ENCODE measurements around the gene UNK.
A peak's percentile ranks its signal among the peaks of the same experiment; 100 is the strongest.
"Not testable (repeated sequence)": the region's sequence is repeated elsewhere in the genome, so short reads cannot be mapped to it uniquely, and the experiment has no call there.

The UNK gene

DNA sequence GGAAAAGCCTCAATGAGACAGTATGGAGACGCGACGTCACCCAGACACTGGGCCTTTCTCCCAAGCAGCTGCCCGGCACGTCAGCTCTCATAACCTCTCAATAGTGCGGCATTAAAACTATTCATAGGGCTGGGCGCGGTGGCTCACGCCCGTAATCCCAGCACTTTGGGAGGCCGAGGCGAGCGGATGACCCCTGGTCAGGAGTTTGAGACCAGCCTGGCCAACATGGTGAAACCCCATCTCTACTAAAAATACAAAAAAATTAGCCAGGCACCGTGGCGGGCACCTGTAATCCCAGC is 67.0 kb downstream of the UNK start:
- DNase-seq (ENCODE audit: low spot score), result not testable (repeated sequence)

DNA sequence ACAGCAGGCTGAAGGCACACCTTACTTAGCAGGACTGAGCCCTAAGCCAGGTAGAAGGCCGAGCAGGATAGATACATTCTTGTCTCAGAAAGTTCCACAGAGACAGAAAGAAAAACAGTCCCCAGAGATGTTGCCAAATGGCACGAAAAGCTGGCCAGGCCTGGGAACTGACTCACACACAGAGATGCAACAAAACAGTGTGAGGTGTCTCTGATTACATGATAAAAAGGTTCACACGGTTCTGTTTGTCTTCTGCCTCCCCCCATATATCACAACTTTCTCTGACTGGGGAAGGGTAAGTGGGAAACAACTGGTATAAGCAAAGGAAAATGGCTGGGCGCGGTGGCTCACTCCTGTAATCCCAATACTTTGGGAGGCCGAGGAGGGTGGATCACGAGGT is 68.8 kb downstream of the UNK start:
- no peak for DNase-seq (ENCODE audit: low spot score)

DNA sequence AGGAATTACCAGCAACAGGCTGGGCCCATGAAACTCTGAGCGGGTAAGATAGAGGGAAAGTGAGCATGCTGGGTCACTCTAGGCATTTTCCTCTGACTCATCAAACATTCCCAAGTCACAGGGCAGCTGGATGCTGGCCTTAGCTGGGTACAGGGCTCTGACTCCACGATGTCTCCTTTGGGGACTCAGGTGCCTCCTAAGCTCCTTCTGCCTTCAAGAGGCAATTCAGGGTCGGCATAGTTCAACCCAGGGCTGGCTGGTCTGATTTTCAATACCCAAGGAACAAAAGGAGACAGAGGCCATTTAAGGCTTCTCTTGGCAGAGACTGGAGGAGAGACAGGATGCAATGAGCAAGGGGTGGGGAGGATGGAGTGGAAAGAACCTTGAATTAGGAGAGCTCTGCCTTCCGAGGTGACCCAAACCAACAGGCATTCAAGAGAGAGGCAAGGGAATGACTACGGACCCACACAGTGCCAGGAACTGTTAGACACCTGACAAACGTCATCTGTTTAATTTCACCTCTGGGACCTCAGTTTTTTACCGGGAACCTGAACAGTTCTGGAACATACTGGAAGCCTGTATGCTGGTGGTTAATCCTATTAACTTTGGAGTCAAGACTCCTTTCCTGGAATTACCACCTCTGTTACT is 69.6 kb downstream of the UNK start:
- no peak for DNase-seq (ENCODE audit: low spot score)

DNA sequence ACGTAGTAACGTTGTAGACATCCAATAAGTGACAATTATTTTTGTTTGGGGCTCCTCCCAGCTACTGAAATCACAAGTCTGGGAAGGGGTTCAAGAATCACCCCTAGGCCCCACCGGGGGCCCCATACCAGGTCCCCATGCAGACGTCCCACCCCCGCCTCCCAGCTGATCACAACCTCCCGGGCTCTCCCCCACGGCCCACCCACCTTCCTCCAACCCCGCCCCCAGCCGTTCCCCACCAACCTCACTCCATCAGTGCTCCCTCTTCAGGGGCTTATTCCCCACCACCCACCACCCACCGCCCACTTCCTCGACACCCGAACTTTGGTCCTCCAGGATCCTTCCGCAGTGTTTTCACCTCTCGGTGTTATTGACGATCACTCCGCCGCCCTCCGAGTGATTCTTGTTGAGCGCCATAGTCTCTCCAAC is 70.3 kb downstream of the UNK start:
- DNase-seq (ENCODE audit: low spot score), result no peak

DNA sequence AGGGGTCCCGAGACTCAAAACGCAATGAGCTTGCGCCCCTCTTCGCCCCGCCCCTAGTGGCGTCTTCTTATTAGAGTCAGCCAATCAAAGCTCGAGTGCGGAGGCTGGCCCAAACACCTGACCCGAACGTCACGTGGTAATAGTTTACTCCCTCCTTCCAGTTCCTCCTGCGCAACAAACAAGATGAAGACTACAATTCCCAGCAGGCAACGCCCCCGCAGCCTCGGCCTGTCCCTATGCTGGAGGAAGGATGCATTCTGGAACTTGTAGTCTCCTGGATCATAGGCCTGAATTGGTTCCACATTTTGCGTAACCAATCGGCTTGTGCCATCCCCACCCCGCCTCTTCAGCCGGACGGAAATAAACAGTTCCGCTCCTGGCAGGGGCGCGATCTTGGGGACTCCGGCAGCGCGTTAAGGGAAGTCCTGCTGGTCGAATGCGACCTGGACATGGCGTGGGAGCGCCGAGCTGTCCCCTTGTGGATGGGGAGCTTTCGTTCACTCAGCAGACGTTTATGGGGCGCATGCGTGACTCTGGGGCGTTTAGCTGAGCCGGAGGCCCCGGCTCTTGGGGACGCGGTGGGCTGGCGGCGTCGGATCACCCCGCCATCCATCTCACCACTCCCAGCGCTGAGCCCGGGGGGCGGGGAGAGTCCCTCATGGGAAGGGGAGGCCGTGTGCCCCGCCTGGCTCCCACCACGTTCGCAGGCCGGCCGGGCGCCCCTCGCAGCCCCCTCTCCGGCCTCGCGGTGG is 70.9 kb downstream of the UNK start, which contains the start of gene WBP2:
TSS of gene WBP2 (minus strand) at position 26 of the 752 bp plus-strand sequence. CDS start 38 bp downstream, outside the sequence.
- DNase-seq (ENCODE audit: low spot score), result peak; percentile 99

DNA sequence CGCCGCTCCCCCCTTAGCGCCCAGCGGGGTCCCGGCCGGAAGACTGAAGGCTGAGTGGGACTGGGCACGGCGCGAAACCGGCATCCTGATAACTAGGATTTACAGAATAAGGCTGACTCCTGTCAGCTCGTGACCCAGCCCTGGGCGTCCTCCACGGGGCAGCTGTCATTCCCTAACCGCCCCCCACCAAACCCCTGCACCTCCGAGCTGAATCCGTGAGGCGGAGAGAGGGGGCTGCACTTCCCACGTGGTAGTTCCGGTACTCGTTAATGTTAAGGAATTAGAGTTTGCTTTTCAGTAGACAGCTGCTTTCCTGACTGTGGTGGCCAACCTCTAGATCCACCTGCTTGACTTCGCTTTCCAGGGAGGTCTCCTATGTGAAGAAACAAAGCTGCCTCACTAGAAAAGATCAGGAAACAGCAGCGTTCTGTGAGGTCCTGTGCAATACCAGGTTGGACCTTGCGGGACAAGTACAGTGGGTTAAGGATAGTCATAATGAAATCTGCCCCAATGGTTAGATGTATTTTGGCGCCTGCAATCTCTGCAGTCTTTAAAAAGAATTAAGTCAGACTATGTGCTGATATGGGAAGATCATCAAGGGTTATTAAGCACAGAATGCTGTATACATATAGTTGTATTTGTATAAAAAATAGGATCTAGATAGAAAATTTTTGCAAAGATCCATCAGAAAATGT is 71.6 kb downstream of the UNK start:
- DNase-seq (ENCODE audit: low spot score), result peak; percentile 41

DNA sequence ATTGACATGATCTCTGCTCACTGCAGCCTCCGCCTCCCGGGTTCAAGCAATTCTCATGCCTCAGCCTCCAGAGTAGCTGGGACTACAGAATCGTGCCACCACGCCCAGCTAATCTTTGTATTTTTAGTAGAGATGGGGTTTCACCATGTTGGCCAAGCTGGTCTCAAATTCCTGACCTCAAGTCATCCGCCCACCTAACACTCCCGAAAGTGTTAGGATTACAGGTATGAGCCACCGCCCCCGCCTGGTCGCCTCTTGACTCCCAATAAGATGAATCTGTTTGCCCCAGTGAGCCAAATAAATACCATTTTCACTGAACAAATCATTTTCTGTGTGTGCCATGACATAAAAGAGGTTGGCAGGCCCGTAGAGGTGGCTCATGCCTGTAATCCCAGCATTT is 74.8 kb downstream of the UNK start:
- not testable (repeated sequence) for DNase-seq (ENCODE audit: low spot score)

DNA sequence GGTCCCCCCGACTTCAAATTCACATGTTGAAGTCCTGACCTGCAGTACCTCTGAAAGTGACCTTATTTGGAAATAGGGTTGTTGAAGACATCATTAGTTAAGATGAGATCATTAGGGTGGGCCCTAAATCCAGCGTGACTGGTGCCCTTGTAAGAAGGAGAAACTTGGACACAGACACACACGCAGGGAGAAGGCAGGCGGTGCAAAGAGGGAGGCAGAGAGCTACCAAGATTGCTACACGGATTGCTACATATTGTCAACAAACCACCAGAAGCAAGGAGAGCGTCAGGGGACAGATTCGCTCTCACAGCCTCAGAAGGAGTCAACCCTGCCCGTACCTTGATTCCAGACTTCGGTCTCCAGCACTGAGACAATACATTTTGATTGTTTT is 77.3 kb downstream of the UNK start:
- no peak for DNase-seq (ENCODE audit: low spot score)

DNA sequence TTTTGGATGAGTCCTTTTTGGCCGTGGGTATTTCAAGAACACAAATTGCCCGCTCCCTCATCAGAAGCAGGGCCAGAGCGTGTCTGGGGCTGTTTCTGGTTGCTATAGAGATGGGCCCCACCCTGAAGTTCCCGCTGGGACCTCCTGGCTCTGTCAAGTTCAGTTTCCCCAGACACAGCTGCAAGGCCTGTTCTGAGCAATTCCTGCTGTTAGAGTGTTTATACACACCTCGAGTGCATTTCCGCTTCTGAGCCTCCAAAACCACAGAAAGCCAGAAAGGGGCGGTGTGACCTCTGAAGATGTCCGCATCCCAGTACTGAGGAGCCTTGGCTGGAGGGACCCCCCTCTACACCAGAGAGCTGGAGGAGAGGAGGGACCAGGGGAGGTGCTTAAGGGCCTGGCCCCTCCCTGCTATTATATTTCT is 79.9 kb downstream of the UNK start:
- DNase-seq (ENCODE audit: low spot score), result peak; percentile 82

DNA sequence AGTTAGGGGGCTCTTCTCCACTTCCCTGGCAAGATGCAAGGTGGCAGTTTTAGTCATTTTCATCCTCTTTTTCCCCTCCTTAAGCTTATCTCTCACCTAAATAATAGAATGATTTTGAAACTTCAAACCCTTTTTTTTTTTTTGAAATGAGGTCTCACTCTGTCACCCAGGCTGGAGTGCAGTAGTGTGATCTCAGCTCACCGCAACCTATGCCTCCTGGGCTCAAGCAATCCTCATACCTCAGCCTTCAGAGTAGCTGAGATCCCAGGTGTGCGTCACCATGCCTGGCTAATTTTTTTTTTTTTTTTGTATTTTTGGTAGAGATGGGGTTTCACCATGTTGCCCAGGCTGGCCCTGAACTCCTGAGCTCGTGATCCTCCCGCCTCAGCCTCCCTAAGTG is 80.3 kb downstream of the UNK start:
- DNase-seq (ENCODE audit: low spot score), result peak; percentile 39

DNA sequence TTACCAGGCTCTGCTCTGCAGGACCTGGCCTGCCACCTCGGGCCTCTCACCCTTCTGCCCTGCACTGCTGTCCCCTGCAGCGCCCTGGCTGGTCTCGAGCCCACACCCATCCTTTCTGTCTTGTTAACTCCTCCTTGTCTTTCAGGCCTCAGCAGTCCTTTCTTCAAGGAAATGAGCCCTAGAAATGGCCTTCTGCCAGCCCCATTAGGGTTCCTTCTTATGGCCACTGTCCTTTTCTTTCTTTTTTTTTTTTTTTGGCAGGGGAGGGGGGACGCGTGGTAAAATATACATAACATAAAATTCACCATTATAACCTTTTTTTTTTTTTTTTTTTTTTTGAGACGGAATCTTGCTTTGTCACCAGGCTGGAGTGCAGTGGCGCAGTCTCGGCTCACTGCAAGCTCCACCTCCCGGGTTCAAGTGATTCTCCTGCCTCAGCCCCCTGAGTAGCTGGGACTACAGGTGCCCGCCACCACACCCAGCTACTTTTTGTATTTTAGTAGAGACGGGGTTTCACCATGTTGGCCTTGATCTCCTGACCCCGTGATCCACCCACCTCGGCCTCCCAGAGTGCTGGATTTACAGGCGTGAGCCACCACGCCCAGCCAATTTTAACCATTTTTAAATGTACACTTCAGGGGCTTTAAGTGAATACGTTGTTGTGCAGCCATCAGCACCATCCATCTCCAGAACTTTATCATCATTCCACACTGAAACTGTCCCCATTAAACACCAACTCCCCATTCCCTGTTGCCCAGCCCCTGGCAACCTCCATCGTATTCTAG is 81.0 kb downstream of the UNK start:
- not testable (repeated sequence) for DNase-seq (ENCODE audit: low spot score)

DNA sequence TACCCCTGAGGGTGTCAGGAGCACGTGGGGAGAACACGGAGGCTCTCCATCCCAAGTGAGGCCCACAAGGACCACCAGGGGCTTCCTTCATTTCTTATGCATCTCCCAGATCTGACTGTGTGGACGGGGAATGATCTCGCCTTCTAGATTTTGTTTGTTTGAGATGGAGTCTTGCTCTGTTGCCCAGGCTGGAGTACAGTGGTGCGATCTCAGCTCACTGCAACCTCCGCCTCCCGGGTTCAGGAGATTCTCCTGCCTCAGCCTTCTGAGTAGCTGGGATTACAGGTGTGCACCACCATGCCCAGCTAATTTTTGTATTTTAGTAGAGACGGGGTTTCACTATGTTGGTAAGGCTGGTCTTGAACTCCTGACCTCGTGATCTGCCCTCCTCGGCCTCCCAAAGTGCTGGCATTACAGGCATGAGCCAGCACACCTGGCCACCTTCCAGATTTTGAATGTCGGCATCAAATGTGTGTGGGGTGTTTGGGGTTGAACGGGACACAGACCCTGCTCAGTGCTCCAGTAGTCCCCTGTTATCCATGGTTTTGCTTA is 84.2 kb downstream of the UNK start:
- not testable (repeated sequence) for DNase-seq (ENCODE audit: low spot score)

DNA sequence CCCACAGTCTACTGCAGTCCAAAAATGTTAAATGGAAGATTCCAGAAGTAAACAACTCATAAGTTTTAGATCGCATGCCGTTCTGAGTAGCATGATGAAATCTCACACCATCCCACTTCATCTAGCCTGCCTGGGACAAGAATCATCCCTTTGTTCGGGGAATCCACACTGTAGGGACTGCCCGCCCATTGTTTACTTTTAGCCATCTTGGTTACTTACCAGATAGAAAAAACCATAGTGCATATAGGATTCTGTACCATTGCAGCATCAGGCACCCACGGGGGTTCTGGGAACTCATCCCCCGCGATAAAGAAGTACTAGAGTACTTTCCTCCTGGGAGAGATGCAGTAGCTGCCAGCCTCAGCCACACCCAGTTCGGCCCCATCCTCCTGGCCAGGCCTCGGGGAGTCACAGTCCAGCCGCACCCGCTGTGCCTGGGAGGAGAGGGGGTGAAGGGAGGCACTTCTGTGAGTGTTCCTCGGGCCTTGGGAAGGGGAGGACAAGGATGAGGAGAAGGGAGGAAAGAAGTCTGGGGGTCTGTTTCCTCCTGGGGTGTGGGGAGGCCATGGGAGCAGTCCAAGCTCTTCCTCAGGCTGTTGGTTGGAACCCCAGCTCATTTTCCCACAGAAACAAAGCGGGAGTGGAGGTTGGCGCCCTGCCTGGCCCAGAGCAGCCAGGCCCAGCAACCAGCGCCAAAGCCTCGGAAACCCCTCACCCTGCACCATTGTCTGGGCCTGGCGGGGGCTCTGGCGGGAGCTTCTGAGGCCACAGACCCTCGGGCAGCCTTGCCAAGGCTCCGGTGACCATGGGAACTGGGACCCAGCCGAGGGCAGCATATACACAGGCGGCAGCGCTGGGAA is 84.9 kb downstream of the UNK start:
- no peak for DNase-seq (ENCODE audit: low spot score)

DNA sequence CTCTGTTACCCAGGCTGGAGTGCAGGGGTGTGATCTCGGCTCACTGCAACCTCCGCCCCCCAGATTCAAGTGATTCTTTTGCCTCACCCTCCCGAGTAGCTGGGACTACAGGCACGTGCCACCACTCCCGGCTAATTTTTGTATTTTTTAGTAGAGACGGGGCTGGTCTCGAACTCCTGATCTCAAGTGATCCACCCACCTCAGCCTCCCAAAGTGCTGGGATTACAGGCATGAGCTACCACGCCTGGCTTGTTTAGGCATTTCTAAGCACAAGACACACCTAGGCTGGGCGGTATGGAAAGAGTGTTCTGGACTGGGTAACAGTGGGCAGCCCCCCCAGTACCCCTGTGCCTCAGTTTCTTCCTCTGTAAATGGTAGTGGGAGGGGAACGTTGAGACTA is 85.6 kb downstream of the UNK start:
- not testable (repeated sequence) for DNase-seq (ENCODE audit: low spot score)

DNA sequence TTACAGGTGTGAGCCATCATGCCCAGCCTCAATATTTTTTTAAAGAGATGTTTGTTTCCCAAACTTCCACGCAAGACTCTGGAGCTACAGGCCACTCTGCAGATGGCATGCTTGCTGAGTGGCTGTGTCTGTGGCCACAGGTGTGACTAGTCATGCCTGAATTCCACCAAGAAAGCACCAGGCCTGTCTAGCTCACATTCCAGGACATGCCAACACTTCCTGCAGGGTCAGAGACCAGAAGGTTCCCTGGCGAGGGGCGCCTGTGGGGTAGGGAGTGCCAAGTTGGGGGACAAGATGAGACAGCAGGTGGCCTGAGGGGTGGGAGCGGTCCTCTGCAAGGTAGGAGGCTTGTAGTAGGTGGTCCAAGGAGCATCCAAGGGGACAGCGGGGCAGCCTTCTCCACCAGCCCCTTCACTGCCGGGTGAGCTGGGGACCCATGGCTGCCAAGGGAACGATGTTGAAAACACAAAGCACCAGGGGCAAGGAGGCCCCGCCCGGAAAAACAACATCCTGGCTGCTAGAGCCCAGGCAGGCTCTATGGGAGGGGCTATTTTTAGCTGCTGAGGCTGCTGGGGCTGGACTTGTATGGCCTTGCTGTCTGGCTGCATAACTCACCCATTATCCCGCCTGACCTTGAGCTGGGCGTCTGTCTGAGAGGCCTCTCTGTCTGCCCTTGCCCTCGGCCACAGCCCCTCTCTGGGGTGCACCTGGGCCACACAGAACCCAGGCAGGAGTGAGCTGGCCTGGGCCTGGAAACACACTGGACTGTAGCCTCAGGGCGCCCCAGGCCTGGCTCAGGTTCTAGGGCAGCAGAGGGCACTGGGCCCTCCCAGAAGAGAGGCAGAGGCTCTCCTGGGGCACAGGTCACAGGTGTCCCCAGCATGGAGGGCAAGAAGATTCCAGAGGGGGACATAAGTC is 88.1 kb downstream of the UNK start:
- DNase-seq (ENCODE audit: low spot score), result peak; percentile 43

DNA sequence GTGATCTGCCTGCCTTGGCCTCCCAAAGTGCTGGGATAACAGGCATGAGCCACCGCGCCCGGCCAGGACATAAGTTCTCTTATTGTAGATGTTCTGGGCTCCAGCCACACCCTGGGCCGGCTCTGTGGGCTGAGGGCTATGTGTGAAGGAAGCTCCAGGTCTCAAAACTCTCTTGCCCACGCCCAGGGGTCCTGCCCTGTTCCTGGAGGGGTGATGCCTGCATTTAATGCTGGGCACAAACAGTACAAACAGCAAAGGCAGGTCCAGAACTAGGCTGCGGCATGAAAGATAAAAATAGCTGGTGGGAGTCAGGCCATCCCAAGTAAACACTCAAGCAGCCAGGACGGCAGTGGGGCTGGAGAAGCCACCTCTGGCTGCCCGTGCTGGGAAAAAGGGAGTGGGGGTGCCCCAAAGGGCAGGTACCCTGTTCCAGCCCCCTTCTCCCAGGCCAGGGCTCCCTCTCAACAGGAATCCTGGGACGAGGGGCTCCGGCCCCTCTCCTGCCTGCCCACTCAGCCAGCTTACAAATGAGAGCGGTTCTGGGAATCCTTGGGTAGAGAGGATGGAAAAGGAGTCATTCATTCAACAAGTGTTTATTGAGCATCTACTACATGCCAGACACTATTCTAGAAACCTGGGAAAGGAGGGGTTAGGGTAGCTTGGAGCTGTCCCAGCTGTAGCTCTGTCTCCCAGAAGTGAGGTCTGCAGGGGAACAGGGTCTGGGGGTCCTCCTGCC is 89.1 kb downstream of the UNK start:
- no peak for DNase-seq (ENCODE audit: low spot score)

DNA sequence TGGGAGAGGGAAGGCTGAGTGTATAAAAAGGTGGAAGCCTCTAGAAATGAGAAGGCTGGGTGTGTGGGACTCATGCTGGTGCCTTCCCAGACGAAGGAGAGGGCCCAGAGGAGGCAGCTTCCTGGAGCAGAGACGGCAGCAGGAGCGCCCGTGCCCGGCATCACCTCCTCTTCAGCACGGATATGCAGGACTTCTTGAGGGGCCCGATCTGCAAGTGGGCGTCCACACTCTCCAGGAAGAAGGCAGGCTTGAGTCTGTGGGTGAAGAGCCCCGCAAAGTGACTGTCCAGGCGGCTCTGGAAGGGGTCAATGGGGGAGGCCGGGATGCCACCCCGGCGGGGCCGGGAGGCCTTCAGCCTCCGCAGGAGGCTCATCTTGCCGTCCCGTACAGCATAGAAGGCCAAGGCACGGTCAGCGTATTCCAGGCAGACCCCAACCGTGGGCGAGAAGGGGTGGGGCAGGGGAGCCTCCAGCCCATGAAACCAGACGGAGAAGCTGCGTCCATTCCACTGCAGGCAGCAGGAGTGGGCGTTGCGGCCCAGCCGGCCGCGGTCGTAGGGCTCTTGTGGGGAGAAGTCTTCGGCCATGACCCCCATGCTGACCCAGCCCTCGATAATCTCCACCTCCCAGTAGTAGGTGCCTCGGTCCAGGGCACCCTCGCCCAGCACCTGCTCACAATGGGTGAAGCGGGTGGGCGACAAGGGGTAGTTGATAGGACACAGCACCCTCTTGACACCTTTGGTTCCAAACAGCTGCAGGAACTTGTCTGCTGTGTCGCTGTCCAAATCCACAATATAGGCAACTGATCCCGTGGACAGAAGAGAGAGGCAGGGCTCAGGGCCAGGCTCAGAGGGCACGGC is 89.9 kb downstream of the UNK start:
- DNase-seq (ENCODE audit: low spot score), result no peak

Measured in activated CD4-positive, alpha-beta T cell treated with anti-CD3 and anti-CD28 coated beads, Interleukin-2, Interleukin-4, amounts not matched to agents 100 ng/mL and 50 ng/mL, durations not matched to agents 16 hours and 8 hours (primary cell).